ENCODE data around the gene DNAJC5. TPM values are rescaled to one million over a fixed set of nuclear protein-coding genes. Genes with fewer than 3 reads are reported as not detected.
A peak's percentile ranks its signal among the peaks of the same experiment; 100 is the strongest.

Gene DNAJC5
- total and polyA plus RNA-seq, 12 donors, result 19.5 to 52.2 (median 38.3) TPM

- peak in 1 of 8 donors; percentile 9 for ATAC-seq
- intact Hi-C loops (cut with DNase I), result no loop called here
- H3K4me3 ChIP-seq, result no peak overlapping the region
Observed at GRCh38 chr20:63962426-63963347, 67.8 kb downstream of the DNAJC5 start.

DNA sequence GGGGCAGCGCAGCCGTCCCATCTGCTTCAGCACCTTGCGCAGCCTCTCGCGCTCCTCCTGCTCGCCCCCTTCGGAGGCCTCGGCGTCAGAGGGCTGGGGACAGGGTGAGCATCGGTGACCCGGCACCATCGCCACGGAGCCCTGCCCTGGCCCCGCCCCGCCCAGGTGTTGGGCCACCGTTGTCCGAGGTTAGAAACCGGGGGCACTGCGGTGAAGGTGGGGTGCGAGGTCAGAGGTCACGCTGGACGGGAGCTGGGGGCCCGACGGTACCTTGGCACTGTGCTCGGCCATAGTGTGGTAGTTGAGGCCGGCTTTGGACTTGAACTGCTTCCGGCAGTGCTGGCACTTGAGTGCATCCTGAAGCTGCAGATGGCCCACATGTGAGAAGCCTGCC, 68.4 kb downstream of the DNAJC5 start:
- Histone ChIP-seq H3K4me3 (no peak overlapping the region), H3K27me3 (no peaks in the 10 kb centered on the region), H3K36me3 (peaks cover 0 to 78% (median 24%) of the 10 kb centered on the region in 9 donors), H3K27ac (no peak overlapping the region), H3K4me1 (peaks cover 1 to 9% (median 3%) of the 10 kb centered on the region in 9 donors), H3K9me3 (no peaks in the 10 kb centered on the region)
- no peak for ATAC-seq
- peak in 1 of 2 donors; percentile 10 for DNase-seq
- intact Hi-C loops (cut with DNase I), result no loop called here
- WGBS, 2 donors, result 90 to 96% methylated on average over 27 of the region's 27 CpGs
- TF ChIP-seq, protein P1, sequence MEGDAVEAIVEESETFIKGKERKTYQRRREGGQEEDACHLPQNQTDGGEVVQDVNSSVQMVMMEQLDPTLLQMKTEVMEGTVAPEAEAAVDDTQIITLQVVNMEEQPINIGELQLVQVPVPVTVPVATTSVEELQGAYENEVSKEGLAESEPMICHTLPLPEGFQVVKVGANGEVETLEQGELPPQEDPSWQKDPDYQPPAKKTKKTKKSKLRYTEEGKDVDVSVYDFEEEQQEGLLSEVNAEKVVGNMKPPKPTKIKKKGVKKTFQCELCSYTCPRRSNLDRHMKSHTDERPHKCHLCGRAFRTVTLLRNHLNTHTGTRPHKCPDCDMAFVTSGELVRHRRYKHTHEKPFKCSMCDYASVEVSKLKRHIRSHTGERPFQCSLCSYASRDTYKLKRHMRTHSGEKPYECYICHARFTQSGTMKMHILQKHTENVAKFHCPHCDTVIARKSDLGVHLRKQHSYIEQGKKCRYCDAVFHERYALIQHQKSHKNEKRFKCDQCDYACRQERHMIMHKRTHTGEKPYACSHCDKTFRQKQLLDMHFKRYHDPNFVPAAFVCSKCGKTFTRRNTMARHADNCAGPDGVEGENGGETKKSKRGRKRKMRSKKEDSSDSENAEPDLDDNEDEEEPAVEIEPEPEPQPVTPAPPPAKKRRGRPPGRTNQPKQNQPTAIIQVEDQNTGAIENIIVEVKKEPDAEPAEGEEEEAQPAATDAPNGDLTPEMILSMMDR (IDR thresholded peaks at IDR 0.05), result no peak

More at GRCh38 chr20:63962426-63963347, 67.8 kb downstream of the DNAJC5 start:
- TF ChIP-seq, protein P1 (IDR thresholded peaks at IDR 0.05), result no peak
- peaks cover 0 to 73% (median 24%) of the 10 kb centered on the region in 9 donors for H3K36me3 ChIP-seq
- WGBS, 2 donors, result 95 to 96% methylated on average over 61 of the region's 61 CpGs
- no peak overlapping the region for H3K27ac ChIP-seq
- H3K9me3 ChIP-seq, result no peaks in the 10 kb centered on the region
- peak in 1 of 2 donors; percentile 14 for DNase-seq
- peaks cover 0 to 8% (median 3%) of the 10 kb centered on the region in 9 donors for H3K4me1 ChIP-seq
- H3K27me3 ChIP-seq, result no peaks in the 10 kb centered on the region

DNA sequence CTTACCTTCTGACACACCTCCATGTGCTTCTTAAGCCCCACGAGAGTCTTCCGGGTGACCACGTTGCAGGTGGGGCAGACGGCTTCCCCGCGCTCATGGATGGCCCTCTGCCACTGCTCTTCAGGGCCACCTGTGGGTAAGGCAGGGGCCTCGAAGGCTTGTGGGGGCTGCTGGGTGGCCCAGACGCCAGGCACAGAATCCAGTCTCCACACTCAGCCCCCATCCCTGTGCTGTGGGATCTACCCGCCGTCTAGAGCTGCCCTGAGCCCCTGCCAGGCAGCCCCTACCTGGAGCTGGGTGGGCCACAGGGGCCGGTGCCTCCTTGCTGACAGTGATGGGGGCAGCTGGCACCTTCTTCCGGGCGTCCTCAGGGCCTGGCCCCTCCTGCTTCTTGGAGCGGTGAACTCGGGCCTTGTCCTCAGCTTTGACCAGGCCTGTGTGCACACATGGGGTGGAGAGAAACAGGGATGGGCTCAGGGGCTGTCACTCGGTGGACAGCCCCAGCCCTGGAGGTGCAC, 68.9 kb downstream of the DNAJC5 start:
- DNase-seq (no peak), ATAC-seq (peak in 1 of 8 donors; percentile 2)
- 94 to 95% methylated on average over 16 of the region's 16 CpGs for WGBS, 2 donors
- Histone ChIP-seq H3K4me3 (no peak overlapping the region), H3K36me3 (peaks cover 0 to 75% (median 24%) of the 10 kb centered on the region in 9 donors), H3K4me1 (peaks cover 6 to 14% (median 8%) of the 10 kb centered on the region in 9 donors), H3K27ac (no peak overlapping the region), H3K27me3 (no peaks in the 10 kb centered on the region), H3K9me3 (no peaks in the 10 kb centered on the region)
- intact Hi-C loops (cut with DNase I), result no loop called here
- TF ChIP-seq, protein P1 (IDR thresholded peaks at IDR 0.05), result no peak

GRCh38 chr20:63964412-63964811, 69.5 kb downstream of the DNAJC5 start:
- peaks cover 0 to 69% (median 23%) of the 10 kb centered on the region in 9 donors for H3K36me3 ChIP-seq
- intact Hi-C loops (cut with DNase I), result no loop called here
- ATAC-seq (no peak), DNase-seq (peak in 1 of 2 donors; percentile 10)
- no peaks in the 10 kb centered on the region for H3K27me3 ChIP-seq
- no peak overlapping the region for H3K4me3 ChIP-seq
- whole genome bisulfite sequencing, 2 donors, result 92% methylated on average over 16 of the region's 16 CpGs
- TF ChIP-seq, protein P1 (IDR thresholded peaks at IDR 0.05), result no peak
- peaks cover 9 to 17% (median 11%) of the 10 kb centered on the region in 9 donors for H3K4me1 ChIP-seq
- no peaks in the 10 kb centered on the region for H3K9me3 ChIP-seq
- H3K27ac ChIP-seq, result no peak overlapping the region

Measured in heart right ventricle (tissue), 16 donors.